Endodermal cell (in vitro differentiated cells): ENCODE data around the gene C18orf32. TPM values are rescaled to one million over a fixed set of nuclear protein-coding genes. Genes with fewer than 3 reads are reported as not detected.

Experiments used
- DNase-seq: peaks from one replicate; pipeline ENCODE4 v3.0.0-alpha.2; 2017
- H3K27ac ChIP-seq: 2 replicates; pipeline ENCODE4 v1.5.1; 2013; ENCODE audit warnings: mild to moderate bottlenecking, low read depth, low read length, moderate library complexity
- H3K27me3 ChIP-seq: 2 replicates; pipeline ENCODE4 v1.6.1; 2013; ENCODE audit warnings: mild to moderate bottlenecking, low read length, moderate library complexity; ENCODE audit not compliant: insufficient read depth, control insufficient read depth, poor library complexity, severe bottlenecking
- H3K36me3 ChIP-seq: 2 replicates; pipeline ENCODE4 v1.7.0; 2013; ENCODE audit warnings: mild to moderate bottlenecking, low read length, moderate library complexity; ENCODE audit not compliant: control insufficient read depth, insufficient read depth
- H3K4me1 ChIP-seq: one replicate; pipeline ENCODE4 v1.7.0; 2013; ENCODE audit warnings: low read length; ENCODE audit not compliant: control insufficient read depth, insufficient read depth
- H3K4me3 ChIP-seq: 2 replicates; pipeline ENCODE4 v1.5.1; 2013; ENCODE audit warnings: mild to moderate bottlenecking, low read length, moderate library complexity
- H3K9ac ChIP-seq: 2 replicates; pipeline ENCODE4 v1.6.1; 2013; ENCODE audit warnings: mild to moderate bottlenecking, low read length, moderate library complexity; ENCODE audit not compliant: poor library complexity, severe bottlenecking; ENCODE audit errors: extremely low read depth
- H3K9me3 ChIP-seq: 2 replicates; pipeline ENCODE4 v1.6.1; 2013; ENCODE audit warnings: mild to moderate bottlenecking, low read length, moderate library complexity; ENCODE audit not compliant: control insufficient read depth
- H3K27ac Mint-ChIP-seq: 2 replicates; pipeline ENCODE4 v1.8.0; 2020; ENCODE audit warnings: mixed read lengths
- H3K27me3 Mint-ChIP-seq: 2 replicates; pipeline ENCODE4 v1.8.0; 2021; ENCODE audit warnings: mild to moderate bottlenecking, mixed read lengths; ENCODE audit not compliant: insufficient read depth
- H3K36me3 Mint-ChIP-seq: 2 replicates; pipeline ENCODE4 v1.8.0; 2020; ENCODE audit warnings: low read depth, mixed read lengths
- H3K4me1 Mint-ChIP-seq: 2 replicates; pipeline ENCODE4 v1.8.0; 2020; ENCODE audit warnings: mixed read lengths
- H3K4me3 Mint-ChIP-seq: 2 replicates; pipeline ENCODE4 v1.8.0; 2020; ENCODE audit warnings: mild to moderate bottlenecking, moderate library complexity, mixed read lengths
- H3K9me3 Mint-ChIP-seq: 2 replicates; pipeline ENCODE4 v1.8.0; 2020; ENCODE audit warnings: mild to moderate bottlenecking, mixed read lengths
- CTCF ChIP-seq: fragments of 200-600 bp; sonication (generic); conservative IDR thresholded peaks from 2 replicates; pipeline ENCODE4 v1.5.0; 2021; ENCODE audit warnings: antibody characterized with exemption, mild to moderate bottlenecking
- WGBS, 2 experiments: methylation state at CpG; one replicate each; pipeline versions ENCODE4 v1.1.5 to v1.1.7; 2013; ENCODE audit warnings: missing lambda C conversion rate in 2 of 2, mixed read lengths in 1 of 2; ENCODE audit not compliant: insufficient coverage in 1 of 2, insufficient read length in 1 of 2; 5-methylcytosine and 5-hydroxymethylcytosine counted together
- total RNA-seq, 2 donors: library from RNA; stranded (reverse); fragmentation: NEBNext Ultra II Directional in 1 of 2; extraction: Animal tissue kit (Norgen Biotek cat#: 25700) in 1 of 2; gene quantifications; 2 replicates in 1 of 2; 3 replicates in 1 of 2; pipeline ENCODE4 v1.2.1, GENCODE V29; 2021

The C18orf32 gene
- total RNA-seq, 2 donors from 2014 or later, result 31.4 to 32.9 TPM

GRCh38 chr18:49495076-49495475 lies 8.0 kb upstream of the C18orf32 start:
- peak; percentile 74 for DNase-seq
- no peaks in the 10 kb centered on the region for H3K9me3 ChIP-seq
- Mint-ChIP-seq H3K27ac (peak overlapping the region; percentile 4), H3K36me3 (peaks cover 19% of the 10 kb centered on the region), H3K4me3 (no peak overlapping the region), H3K27me3 (no peaks in the 10 kb centered on the region), H3K9me3 (no peaks in the 10 kb centered on the region), H3K4me1 (peaks cover 52% of the 10 kb centered on the region)
- H3K27ac ChIP-seq, result no peak overlapping the region
- H3K9ac ChIP-seq, result no peak overlapping the region
- H3K36me3 ChIP-seq, result peaks cover 15% of the 10 kb centered on the region
- H3K27me3 ChIP-seq, result no peaks in the 10 kb centered on the region
- peak; percentile 15 for TF ChIP-seq CTCF
- peak overlapping the region; percentile 19 for H3K4me3 ChIP-seq
- H3K4me1 ChIP-seq, result peaks cover 9% of the 10 kb centered on the region
- WGBS, 2 experiments, result 69% methylated on average over 3 of the region's 3 CpGs; no CpG with 5 or more reads in 1 of the 2 experiments

GRCh38 chr18:49494660-49495059 lies 7.6 kb upstream of the C18orf32 start:
- H3K27me3 ChIP-seq, result no peaks in the 10 kb centered on the region
- H3K4me3 Mint-ChIP-seq, result no peak overlapping the region
- no peaks in the 10 kb centered on the region for H3K9me3 Mint-ChIP-seq
- no peak overlapping the region for H3K27ac Mint-ChIP-seq
- peaks cover 53% of the 10 kb centered on the region for H3K4me1 Mint-ChIP-seq
- no CpG with 5 or more reads among the region's 2 CpGs for WGBS, 2 experiments
- peaks cover 9% of the 10 kb centered on the region for H3K4me1 ChIP-seq
- H3K4me3 ChIP-seq, result no peak overlapping the region
- DNase-seq, result no peak
- no peak overlapping the region for H3K27ac ChIP-seq
- no peaks in the 10 kb centered on the region for H3K27me3 Mint-ChIP-seq
- no peak overlapping the region for H3K9ac ChIP-seq
- no peaks in the 10 kb centered on the region for H3K9me3 ChIP-seq
- peaks cover 24% of the 10 kb centered on the region for H3K36me3 Mint-ChIP-seq
- TF ChIP-seq CTCF, result no peak
- peaks cover 19% of the 10 kb centered on the region for H3K36me3 ChIP-seq

- no peak overlapping the region for H3K27ac ChIP-seq
- 64 to 87% methylated on average over 4 to 6 of the region's 6 CpGs for WGBS, 2 experiments
Observed at GRCh38 chr18:49492694-49493033, 5.6 kb upstream of the C18orf32 start.

More at GRCh38 chr18:49492694-49493033, 5.6 kb upstream of the C18orf32 start:
- Histone ChIP-seq H3K4me1 (peaks cover 10% of the 10 kb centered on the region), H3K4me3 (no peak overlapping the region), H3K9ac (no peak overlapping the region), H3K36me3 (peaks cover 39% of the 10 kb centered on the region), H3K9me3 (no peaks in the 10 kb centered on the region), H3K27me3 (no peaks in the 10 kb centered on the region)
- no peak for DNase-seq
- peak overlapping the region; percentile 98 for H3K27ac Mint-ChIP-seq
- no peak for TF ChIP-seq CTCF
- H3K36me3 Mint-ChIP-seq, result peaks cover 44% of the 10 kb centered on the region
- H3K27me3 Mint-ChIP-seq, result no peaks in the 10 kb centered on the region
- peaks cover 68% of the 10 kb centered on the region for H3K4me1 Mint-ChIP-seq
- H3K4me3 Mint-ChIP-seq, result peak overlapping the region; percentile 100
- H3K9me3 Mint-ChIP-seq, result no peaks in the 10 kb centered on the region
